ENCODE measurements around the gene PSMG2.

GRCh38 chr18:12668041-12668440 lies 34.8 kb upstream of the PSMG2 start:
- no peak for TF ChIP-seq ZNF8 (CRISPR knock-in tag; IDR thresholded peaks at IDR 0.05)
- no peak for TF ChIP-seq POU6F1 (CRISPR knock-in tag; IDR thresholded peaks at IDR 0.05; ENCODE audit: borderline replicate concordance, low read depth)
- TF ChIP-seq ZNF565 (CRISPR knock-in tag; conservative IDR thresholded peaks at IDR 0.05; ENCODE audit: low read depth): no peak
